GM19397 (cell line): ENCODE data around the gene TXNDC9.
"Not testable (repeated sequence)": the region's sequence is repeated elsewhere in the genome, so short reads cannot be mapped to it uniquely, and the experiment has no call there.

Experiments used
- ATAC-seq: cut with Tn5 transposase; IDR thresholded peaks from one replicate; pipeline ENCODE4 v1.9.1; 2021; ENCODE audit warnings: mild to moderate bottlenecking, moderate library complexity; ENCODE audit not compliant: unreplicated experiment

The TXNDC9 gene

DNA sequence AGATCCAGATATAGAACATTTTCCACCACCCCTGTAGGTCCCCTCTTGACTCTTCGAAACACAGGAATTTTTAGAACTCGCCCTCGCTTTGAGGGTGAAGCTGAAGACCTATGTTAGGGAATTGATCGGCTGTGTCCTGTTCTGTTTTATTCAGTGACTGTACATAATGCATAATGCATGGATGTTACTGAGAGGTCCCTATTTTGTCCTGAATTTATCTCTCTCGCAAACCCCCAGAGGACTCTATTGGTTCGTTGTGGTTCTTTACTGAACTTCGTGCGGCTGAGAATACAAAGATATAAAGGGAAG lies 625 bp upstream of the TXNDC9 start:
- ATAC-seq: peak; percentile 5

GRCh38 chr2:99325384-99325783 lies 10.7 kb downstream of the TXNDC9 start:
- ATAC-seq: no peak

GRCh38 chr2:99317873-99318200 lies 18.3 kb downstream of the TXNDC9 start:
- ATAC-seq: not testable (repeated sequence)

- no peak for ATAC-seq
These were observed 18.8 kb downstream of the TXNDC9 start for GRCh38 chr2:99317161-99317872.

GRCh38 chr2:99301097-99301496 lies 35.0 kb downstream of the TXNDC9 start, which contains the start of gene LYG1:
Gene LYG1, minus strand, starts transcription at chr2:99301197. Its CDS starts 5,527 bp downstream, at chr2:99295670.
- ATAC-seq: not testable (repeated sequence)

DNA sequence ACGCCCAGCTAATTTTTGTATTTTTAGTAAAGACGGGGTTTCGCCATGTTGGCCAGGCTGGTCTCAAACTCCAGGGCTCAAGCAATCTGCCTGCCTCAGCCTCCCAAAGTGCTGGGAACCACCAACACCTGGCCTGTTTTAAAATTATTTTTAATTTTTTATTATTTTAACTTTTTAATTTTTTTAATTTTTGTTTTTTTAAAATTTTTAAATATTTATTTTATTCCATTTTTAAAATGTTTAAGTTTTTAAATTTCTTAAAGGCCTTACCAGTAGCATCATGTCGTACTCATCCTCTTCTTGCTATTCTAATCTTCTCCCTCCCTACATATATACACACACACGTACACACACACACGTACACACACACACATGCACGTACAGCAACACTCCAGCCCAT lies 36.6 kb downstream of the TXNDC9 start:
- no peak for ATAC-seq

DNA sequence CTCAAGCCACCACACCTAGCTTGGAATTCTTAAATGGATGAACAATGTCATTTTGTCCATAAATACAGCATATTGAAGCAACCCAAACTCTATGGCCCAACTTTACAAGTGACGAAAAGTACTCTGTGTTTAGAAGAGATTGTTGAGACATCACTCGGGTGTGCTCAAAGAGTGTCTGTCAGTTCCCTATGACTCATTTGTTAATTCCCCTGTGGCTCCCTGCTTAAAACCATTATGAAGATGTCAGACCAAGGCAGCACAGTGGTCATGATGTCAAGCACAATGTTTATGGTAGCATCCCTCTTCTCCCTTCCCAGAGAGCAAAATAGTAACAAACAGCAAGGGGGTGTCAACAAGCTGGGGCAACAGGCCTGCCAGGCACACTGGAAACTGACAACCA lies 38.1 kb downstream of the TXNDC9 start:
- ATAC-seq: no peak

GRCh38 chr2:99285526-99285925 lies 50.6 kb downstream of the TXNDC9 start:
- no peak for ATAC-seq

GRCh38 chr2:99279969-99280695 lies 56.0 kb downstream of the TXNDC9 start:
- ATAC-seq: no peak

DNA sequence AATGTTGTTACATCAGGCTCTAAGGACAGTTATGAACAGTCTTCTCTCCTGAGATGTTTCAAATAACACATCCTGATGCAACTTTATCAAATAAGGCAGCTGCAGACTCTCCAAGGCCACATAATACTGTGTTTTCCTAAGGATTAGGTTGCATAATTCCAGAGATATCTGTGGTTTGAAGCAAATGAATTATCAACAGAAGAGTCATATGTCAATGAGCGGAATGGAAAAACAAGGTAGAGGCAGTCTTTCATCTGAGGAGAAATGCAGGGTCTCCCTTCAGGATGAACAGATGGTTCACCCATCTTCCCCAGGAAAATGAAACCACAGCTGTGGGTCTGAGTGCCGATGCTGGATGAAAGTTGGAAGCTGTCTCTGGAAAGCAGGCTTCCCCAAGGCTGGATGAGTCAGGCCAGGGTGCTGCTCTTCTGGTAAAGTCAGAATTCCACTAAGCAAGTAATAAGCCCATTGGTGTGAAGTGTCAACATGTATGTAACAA lies 57.3 kb downstream of the TXNDC9 start:
- no peak for ATAC-seq

GRCh38 chr2:99278195-99278765 lies 57.9 kb downstream of the TXNDC9 start:
- ATAC-seq: not testable (repeated sequence)

- ATAC-seq: no peak
These were observed 60.3 kb downstream of the TXNDC9 start for GRCh38 chr2:99275882-99276281.
